ENCODE measurements around the gene TTF1.

The TTF1 gene, protein sequence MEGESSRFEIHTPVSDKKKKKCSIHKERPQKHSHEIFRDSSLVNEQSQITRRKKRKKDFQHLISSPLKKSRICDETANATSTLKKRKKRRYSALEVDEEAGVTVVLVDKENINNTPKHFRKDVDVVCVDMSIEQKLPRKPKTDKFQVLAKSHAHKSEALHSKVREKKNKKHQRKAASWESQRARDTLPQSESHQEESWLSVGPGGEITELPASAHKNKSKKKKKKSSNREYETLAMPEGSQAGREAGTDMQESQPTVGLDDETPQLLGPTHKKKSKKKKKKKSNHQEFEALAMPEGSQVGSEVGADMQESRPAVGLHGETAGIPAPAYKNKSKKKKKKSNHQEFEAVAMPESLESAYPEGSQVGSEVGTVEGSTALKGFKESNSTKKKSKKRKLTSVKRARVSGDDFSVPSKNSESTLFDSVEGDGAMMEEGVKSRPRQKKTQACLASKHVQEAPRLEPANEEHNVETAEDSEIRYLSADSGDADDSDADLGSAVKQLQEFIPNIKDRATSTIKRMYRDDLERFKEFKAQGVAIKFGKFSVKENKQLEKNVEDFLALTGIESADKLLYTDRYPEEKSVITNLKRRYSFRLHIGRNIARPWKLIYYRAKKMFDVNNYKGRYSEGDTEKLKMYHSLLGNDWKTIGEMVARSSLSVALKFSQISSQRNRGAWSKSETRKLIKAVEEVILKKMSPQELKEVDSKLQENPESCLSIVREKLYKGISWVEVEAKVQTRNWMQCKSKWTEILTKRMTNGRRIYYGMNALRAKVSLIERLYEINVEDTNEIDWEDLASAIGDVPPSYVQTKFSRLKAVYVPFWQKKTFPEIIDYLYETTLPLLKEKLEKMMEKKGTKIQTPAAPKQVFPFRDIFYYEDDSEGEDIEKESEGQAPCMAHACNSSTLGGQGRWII

DNA sequence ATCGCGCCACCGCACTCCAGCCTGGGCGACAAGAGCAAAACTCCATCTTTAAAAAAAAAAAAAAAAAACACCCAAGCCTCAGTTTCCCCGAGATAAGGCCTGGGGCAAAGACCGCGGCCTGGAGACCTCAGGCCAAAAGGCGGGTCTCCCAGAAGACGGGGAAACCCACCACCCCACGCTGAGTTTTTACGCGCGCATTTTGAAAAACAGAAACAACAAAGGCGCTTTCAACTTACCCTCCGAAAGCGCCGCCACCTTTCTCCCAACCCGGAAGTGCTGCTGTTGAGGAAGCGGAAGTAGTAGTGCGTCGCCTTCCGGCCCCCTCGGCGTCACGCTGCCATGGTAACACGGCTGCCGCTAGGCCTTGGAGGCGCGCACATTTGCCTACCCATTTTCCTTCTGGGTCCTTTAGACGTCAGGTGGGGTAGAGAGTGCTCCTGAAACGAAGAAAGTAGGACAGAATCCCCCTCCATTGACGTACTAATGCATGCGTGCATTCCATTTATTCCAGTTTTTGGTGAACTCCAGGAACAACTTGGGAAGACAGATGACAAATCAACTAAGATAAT, at the start of gene TTF1:
Gene TTF1, minus strand, starts transcription at position 287 of the 569 bp plus-strand sequence. CDS start 4,019 bp downstream, outside the sequence.
- in situ Hi-C loops (cut with MboI; ENCODE audit: low sequenced_read_pairs) = no loop called here

DNA sequence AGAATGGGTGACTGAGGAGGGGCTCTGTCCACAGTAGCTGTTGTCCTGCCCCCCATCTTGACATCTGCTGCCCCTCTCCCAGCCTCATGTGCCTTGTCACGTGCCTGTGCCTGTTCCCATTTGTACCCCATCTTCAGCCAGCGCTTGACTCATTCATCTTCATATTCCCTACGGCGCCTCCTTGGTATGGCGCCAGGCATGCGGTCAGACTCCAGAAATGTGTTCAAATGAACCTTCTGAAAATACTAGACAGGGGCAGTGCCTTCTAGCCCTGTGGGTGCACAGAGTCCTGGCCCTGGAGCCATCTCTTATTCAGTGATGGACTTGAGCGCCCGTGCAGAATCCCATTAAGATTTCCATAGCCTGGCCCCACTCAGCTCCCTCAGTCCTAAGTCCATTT, 49.6 kb upstream of the TTF1 start:
- in situ Hi-C loops (cut with MboI; ENCODE audit: low sequenced_read_pairs) = no loop called here

DNA sequence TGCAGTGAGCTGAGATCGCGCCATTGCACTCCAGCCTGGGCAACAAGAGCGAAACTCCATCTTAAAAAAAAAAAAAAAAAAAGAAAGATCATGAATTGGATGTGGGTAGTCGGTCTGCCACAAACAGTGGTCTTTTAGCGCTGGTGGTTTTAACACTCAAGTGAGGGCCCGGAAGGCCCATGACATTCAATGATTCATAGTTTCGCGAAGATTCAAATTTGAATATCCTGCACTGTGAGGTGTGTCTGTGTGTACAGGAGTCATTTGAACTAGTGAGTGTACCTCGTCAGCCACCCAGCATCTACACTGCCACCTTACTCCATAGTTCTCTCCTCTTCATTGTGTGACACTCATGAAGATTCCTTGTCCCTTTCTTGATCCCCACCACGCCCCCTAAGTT, 44.6 kb upstream of the TTF1 start:
- in situ Hi-C loops (cut with MboI; ENCODE audit: low sequenced_read_pairs) = no loop called here

DNA sequence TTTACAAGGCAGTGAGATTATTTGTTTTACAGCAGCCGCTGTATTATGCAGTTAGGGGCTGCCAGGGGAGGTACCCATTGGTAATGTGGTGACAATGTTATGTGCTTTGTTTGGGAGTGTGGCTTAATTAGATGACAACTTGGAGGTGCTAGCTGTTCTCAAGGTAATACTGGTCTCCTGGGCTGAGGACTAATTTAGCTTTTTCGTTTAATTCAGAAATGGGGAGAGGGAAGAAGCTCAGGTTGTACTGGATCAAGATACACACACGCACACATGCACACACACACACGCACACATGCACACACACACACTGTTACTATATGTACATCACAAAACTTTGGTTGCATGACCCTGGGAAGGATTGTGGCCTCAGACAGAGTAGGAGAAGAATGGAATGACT, 41.3 kb upstream of the TTF1 start:
- in situ Hi-C loops (cut with MboI; ENCODE audit: low sequenced_read_pairs) = no loop called here

DNA sequence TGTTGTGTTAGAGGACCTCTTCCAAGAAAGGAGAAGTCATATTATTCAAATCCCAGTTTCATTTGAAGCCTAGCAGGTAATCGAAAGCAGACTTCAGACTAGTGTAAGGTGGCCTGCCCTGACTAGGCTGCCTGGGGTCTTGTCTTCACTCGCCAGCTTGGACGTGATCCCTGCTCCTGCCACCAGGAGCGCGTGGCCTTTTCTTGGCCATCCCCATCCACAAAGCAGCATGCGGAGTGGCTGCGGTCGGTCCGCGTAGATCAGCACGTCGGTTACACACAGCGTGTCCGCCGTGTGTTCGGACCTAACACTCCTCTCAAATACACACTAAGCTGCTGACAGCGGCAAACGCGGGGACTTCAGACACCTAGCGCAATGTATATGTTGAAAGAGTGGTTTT, 40.7 kb upstream of the TTF1 start:
- in situ Hi-C loops (cut with MboI; ENCODE audit: low sequenced_read_pairs) = no loop called here

DNA sequence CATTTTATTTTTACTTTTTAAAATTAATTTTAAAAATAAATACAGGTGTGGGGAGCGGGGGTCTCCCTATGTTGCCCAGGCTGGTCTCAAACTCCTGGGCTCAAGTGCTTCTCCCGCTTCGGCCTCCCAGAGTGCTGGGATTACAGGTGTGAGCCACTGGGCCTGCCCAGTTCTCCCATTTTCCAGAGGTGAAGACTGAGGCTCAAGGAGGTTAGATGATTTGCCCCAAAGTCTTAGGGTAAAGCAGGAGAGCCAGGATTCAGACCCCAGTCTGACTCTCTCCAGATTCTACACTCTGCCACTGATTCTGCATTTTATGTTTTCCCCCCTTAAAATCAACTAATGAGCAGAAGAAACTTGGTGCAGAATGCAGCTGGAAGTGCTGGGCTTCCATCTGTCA, 40.2 kb upstream of the TTF1 start:
- in situ Hi-C loops (cut with MboI; ENCODE audit: low sequenced_read_pairs) = no loop called here

DNA sequence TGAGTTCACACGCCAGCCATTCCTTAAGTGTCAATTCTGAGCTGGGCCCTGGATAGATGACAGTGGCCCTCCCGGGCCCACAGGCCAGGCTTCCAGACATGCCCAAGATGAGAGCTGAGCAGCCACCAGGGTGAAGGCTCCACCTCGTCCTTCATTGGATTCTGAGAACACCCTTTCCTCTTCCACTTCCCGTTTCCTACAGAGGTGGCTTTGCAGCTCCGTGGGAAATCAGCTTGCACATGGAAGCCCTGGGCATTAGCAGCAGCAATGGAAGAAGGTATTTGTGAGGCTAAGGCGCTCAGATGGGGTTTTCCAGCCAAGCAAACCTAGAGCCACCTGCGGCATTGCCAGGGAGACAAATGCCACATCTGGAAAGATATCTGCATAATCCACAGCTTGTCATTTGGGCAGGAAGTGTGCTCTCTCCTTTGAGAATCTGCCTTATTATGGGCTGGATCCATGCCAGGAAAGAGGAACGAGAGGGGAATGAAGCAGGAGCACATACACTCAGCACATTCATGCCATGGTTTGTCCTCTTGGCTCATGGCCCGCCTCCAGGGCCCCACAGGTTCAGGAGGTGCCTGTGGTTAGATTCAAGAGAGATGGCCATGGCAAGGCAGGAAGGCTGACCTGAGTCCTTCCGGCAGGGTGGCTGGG, 37.4 kb upstream of the TTF1 start:
- in situ Hi-C loops (cut with MboI; ENCODE audit: low sequenced_read_pairs) = no loop called here

DNA sequence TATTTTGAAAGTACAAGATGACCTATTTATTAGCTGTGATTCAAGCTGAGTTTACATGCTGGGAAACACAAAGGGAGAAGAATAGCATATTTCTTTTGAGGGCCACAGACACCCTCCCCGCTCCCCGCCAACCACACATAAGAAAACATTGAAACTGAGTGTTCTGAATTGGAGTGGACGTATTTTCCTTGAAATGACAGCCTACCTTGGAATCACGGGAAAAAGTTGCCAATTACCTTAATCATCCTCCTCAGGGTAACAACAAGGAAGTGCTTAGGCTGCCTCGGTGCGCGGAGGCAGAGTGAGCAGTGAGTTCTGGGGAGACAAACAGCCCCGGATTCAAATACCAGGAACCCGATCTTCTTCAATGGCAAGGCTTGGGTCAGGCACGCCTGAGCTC, 34.8 kb upstream of the TTF1 start:
- in situ Hi-C loops (cut with MboI; ENCODE audit: low sequenced_read_pairs) = no loop called here

DNA sequence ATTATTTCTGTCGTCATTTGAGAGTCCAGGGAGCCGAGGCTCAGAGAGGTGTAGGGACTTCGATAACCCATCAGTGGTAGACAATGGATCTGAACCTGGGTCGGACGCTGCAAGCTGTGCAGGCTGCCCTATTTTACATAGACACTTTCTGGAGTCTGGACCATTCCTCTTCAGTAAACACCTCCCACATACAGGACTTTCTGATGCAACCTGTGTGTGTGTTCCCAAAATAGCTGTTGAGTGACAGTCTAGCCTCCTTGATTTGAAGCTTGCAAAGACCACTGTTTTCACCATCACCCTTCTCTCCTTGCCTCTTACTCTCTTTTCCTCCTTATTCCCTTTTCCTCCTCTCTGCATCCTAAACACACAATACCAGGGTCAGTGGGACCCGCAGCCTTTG, 34.1 kb upstream of the TTF1 start:
- in situ Hi-C loops (cut with MboI; ENCODE audit: low sequenced_read_pairs) = no loop called here

DNA sequence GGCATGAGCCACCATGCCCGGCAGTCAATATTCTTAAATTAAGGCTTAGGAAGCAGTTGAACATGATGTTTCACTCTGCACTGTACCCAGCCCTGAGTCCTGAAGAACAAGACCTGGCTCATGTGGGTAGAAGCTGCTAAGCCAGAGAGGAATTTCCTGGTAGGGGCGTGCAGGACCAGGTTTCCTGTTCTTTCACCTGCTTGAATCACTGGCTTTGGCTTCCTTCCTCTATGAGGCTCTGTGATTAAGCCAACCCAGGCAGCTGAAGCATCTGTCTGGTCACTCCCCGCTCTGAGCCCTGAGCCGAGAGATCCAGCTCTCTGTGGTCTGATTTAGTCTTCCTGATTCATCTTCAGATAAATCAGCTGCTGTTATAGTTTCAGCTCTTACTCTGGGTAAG, 32.5 kb upstream of the TTF1 start:
- in situ Hi-C loops (cut with MboI; ENCODE audit: low sequenced_read_pairs) = no loop called here

DNA sequence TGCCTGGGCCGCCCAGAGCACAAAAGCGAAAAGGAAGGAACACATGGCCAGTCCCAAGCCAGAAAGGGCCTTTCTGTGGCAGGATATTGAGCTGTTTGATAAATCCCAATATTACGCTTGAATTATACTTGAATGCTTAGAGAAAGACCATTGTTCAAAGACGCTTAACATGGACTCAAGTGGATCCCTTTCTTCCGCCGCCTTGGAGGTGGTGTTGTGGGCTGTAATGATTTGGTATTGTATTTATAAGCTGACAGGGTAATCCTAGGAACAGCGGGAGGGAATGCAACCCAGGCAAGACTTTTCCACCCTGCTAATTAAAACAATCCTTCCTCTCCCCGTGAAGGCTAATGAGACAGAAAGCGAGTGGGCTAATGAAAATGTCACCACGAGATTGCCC, 28.2 kb upstream of the TTF1 start:
- in situ Hi-C loops (cut with MboI; ENCODE audit: low sequenced_read_pairs) = no loop called here

DNA sequence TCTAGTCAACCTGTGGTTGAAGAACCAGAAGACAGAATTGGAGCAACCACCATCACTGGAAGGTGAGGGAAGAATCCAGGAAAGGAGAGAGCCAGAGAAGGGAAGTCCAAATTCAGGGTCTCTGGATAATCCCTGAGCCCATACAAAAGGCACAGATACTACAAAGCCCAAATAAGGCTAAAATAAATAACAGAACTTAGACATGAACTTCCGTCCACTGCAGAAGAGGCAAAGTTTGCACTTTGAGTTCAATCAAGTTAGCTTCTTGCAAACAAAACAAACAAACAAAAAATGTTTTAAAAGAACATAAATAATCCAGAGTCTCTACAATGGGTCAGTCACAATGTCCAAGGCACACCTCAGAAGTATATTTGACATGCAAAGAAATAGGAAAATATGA, 24.4 kb upstream of the TTF1 start:
- in situ Hi-C loops (cut with MboI; ENCODE audit: low sequenced_read_pairs) = no loop called here

DNA sequence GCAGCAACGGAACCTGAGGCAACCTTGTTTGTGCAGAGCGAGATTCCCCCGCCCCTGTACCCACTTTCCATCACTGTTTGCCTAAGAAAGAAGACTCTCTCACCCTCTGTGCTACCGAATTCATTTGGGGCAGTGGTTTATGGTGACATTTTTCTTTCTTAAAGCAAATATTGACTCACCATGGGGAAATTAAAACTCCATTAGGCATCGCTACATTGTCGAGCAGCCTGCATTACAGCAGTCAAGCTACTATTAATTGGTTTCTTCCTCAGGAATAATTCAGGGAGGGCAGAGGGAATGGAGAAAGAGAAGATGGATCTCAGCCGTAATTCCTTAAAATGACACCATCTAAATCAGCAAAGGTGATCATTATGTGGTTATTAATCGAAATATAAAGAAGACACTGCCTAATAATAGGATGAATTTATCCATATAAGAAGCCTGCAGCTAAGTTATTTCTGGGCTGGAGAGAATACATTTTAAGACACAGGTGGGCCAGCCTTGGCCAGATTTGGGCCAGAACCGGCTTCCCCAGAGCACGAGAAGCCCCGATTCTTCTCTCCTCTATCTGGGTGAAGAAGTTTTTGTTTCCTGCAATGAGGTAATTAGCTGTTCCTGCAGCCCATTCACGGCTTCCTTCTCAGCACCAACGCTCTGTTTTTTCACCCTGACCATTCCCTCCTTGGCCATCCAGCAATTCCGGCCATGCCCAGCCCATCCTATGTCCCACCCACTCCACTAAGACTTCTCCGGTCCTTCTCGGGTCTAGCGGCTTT, 20.2 kb upstream of the TTF1 start:
- in situ Hi-C loops (cut with MboI; ENCODE audit: low sequenced_read_pairs) = no loop called here

DNA sequence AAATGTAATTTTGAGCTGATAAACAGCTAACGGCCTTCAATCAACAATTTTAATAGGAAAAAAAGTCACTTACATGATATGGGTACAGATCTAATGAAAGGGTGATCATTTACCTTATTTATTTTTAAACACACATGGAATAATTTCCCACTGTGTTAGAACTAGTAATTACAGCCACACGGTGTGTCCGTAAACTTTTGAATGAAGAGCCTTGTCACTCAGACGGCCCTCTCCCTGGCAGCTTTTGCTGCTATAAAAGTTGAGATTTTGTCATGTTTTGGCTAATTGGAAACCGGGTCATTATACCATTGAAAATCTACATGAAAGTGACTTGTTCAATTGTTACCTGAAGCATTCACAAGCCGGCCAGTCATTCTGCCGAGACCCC, 19.0 kb upstream of the TTF1 start:
- in situ Hi-C loops (cut with MboI; ENCODE audit: low sequenced_read_pairs) = no loop called here

DNA sequence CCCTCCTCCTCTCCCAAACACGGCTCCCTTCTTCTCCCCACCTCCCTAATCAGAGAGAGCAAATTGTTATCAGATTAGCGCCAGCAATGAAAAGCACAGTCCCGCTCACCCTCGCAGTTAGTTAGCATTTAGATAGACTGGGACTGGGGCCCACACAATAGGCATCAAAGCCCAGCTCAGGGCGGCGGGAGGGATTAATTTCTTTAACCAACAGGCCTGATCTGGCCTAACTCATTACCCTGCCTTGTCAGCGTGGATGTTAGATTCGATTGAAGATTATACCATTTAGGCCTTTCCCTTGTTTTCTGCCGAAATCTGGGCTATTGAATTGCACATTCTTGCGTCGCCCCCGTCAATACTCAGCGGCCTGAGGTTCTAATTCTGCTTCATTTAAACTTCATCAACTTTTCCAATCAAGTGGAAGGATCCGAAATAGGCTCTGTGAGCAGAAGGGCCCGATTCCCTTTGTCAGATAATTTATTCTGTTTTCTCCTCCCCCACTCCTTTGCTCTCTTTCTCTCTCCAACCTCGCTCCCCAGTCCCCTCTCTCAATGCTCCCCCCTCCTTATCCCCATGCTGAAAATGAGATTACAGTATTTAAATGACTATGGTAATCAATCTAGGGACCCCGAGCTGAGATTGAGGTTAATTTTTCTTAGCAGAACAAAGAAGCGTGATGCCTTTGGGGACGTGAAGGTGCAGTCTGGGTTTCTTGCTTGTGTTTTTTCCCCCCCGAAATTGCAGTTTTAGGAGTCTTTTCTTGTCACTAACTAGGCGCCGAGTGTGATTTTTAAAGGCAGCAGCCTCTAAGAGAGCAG, 18.4 kb upstream of the TTF1 start:
- in situ Hi-C loops (cut with MboI; ENCODE audit: low sequenced_read_pairs) = no loop called here

DNA sequence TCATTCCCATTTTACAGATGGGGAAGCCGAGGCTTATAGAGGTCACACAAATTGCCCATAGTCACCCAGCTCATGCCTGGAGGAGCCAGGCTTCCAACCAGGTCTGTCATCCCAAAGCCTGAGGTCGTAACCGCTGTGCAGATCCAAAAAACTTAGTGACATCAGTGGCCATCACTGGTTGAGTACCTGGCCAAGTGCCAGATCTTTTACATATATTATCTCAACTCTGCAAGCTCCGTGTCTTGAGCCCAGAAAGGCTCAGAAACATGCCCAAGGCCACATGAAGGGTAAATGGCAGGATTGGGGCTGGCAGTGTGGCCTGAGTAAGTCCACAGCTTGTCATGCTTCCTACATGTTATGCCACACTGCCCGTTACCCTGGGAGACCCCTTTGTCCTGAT, 16.9 kb upstream of the TTF1 start:
- in situ Hi-C loops (cut with MboI; ENCODE audit: low sequenced_read_pairs) = no loop called here

DNA sequence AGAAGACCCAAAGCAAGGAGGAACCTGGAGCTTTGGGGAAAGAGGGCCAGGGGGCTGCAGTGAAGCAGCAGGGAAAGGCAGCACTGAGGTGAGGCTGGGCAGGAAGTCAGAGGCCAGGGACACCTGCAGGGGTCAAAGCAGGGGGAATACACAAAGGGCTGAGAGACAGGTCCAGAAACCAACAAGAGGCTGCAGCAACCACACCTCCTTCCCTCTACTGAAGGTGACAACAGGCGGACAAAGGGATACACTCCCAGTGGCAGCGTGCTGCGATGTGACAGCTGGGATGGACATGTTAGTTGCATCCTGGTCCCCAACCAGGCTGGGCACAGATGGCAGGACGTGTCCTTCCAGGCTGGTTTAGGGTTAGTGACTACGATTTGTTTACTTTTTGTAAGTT, 15.9 kb upstream of the TTF1 start:
- in situ Hi-C loops (cut with MboI; ENCODE audit: low sequenced_read_pairs) = no loop called here

DNA sequence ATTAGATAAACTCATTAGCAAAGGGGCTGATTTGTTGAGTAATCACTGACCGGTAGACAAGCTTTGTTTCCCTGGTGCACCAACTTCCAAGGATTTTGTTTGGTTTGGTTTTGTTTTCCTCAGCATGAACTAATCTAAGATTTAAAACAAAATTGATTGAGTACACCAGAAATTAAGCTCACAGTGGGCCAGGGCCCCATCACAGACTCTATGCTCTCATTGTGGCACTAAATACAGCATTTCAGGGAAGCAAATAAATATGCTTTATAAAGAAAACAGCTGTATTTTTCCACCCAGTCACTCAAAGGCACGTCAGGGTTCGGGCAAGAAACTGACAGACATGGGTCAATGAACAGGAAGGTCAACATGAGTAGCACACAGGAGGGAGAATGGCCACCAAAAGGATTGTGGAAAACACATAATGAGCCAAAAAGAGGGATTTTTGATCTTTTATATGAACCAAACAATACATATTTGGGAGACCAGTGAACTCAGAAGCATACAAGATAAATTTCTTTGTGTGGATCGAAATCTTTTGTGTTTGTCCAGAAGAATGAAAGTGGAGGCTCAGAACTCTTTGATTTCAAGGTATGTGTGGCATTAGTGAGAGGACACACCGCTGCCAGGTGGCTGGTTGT, 12.2 kb upstream of the TTF1 start:
- in situ Hi-C loops (cut with MboI; ENCODE audit: low sequenced_read_pairs) = no loop called here

DNA sequence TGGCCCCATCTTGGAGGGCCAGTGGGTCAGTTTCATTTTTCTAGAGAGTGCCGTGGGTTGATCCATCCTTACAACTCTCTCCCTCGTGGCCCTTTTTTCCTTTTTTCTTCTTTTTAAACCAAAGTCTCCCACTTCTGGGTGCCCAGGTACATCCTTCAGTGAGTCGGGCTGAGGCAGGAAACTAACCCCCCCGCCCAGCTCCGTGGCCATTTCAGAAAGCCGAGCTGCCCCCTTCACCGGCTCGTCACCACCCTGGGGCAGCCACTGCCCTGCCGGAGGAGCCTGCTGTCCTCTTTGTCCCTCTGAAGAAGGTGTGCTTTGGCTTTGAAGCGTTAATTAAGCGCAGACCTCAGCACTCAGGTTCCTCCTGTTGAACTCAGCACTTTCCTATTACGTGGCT, 8.5 kb upstream of the TTF1 start:
- in situ Hi-C loops (cut with MboI; ENCODE audit: low sequenced_read_pairs) = no loop called here

Measured in hTERT RPE-1 (cell line).